ENCODE results near the gene BEAN1.

BEAN1 gene

DNA sequence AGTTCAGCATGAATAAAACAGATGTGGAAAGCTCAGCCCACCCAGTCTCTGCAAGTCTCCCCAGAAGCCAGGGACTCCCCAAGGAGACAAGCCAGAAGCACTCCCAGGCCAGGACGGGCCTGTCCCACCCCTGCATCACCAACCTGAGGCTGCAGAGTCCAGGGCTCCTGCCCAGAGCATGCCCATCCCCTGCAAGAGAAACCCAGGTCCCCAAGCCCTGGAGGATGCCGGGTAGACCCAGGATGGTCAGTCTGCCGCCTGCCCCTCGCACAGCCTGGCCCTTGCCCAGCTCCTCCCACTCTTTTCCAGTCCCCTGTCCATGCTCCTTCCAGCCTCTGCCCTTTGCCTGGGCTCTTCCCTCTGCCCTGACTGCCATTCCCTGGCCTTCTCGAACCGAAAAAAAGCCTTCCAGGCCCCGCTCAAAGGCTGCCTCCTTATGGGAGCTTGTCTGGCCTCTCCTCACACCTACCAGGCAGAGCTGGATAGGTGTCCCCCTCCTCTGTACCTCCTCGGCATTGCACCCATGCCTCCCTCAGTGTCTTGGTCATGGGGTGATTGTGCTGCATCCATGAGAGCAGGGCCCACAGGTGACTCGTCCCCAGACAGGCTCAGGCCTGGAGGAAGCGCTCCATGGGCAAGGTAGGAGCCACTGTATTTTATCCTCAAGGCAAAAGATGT is 44.8 kb downstream of the BEAN1 start:
- no peak for DNase-seq

- DNase-seq = no peak
Observed at GRCh38 chr16:66473051-66473571, 46.0 kb downstream of the BEAN1 start.

DNA sequence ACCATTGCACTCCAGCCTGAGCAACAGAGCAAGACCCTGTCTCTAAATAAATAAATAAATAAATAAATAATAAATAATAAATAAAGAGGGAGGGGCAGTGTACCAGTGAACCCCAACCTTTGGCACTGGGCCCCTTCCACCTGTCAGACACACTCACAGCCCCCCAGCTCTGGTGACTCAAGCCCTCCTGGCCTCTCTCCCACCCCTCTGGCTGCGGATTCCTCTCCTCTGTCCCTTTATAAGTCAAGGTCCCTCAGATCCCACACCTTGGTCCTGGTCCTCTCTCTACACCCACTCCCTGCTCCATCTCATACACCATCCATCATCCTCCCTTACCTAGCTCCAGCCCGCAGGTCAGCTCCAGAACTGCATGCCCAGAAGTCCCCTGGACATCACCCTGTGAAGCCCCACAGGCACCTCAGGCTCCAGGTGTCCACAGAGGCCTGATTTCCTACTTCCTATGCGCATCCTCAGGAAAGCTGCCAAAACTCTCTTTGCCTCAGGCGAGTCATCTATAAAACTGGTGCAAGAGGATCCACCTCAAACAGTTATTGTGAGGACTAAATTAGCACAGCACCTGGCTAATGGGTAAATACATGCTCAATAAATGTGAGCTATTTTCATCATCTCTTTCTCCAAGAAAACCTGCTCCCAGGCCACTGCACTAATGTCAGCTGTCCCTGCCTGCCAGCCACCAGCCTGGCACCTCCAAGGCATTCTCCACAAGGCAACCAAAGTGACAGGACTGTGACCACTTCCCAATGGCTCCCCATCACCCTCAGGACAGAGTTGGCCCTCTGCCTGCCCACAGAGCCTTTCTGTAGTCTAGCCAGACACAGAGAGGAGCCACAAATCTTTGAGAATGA is 46.8 kb downstream of the BEAN1 start:
- DNase-seq = no peak

DNA sequence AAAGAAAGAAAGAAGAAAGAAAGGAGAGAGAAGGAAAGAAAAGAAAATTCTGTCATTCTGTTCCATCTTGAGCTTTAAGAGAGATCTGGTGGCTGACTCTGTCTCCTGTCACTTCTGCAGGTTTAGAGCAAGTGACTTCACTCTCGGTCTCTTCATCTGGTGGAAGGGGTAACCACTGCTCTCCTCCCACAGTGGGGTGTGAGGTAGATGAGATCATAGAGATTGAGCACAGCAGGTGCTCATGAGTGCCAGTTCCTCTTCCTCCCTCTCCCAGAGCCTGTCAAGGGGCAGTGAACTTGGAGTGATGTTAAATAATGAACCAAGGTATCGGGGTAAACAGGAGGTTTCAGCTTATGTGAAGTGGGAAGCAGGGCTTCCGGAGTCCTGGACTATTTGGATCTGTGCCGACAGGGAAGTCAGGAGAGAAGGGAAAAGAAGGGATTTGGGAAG is 47.7 kb downstream of the BEAN1 start:
- peak; percentile 71 for DNase-seq

DNA sequence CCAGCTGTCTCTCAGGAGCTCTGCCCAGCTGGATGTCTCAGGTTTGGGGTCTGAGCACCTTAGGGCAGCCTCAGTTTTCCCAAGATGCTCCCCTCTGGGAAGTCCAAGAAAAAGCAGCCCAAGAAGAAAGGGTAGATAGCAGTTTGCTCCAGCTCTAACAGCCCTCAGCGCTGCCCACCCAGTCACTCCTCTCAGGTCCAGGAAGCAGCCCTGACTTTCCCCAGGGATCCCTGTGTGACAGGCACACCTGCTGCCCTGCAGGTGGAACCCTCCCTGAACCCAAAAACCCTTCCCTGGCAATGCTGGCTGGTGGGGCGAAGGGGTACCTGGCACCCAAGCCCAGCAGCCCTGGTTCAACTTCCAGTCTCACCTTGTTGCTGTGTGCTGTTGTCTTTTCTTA is 48.1 kb downstream of the BEAN1 start:
- DNase-seq = no peak

DNA sequence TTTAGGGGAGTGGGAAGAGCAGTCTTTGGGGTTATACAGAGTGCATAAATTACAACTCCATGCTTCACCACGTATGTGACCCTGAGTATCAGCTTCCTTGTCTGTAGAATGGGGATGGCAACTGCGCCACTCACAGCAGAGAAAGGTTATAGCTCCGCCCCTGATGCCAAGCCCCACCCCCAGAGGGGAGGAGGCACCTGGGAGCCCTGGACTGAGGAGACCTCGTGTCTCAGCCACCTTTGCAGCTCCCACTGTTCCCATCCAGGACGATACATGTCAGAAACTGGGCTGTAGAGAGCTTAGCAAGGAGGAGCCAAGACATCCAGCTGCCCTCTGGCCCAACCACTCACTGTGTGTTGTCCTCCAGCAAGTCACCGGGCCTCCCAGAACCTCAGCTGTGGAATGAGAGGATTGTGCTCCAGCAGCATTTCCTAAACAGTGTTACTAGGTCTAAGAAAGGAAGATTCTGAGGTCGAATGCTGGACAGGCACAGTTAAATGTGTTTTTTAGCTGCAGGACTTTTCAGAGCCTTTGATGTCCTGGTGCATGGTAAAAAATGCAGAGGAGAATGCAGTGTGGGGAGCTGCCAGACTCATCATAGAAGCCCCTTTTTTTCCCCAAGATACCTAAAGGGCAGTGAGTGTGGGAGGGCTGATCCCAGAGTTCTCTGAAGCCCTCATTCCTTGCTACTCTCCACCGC is 49.4 kb downstream of the BEAN1 start:
- peak; percentile 38 for DNase-seq

GRCh38 chr16:66477028-66477515 is 50.0 kb downstream of the BEAN1 start:
- DNase-seq = no peak

GRCh38 chr16:66478733-66479511 is 51.8 kb downstream of the BEAN1 start:
- peak; percentile 92 for DNase-seq

- no peak for DNase-seq
Observed at GRCh38 chr16:66479661-66480264, 52.7 kb downstream of the BEAN1 start.

- DNase-seq = no peak
Observed at GRCh38 chr16:66480265-66481080, 53.4 kb downstream of the BEAN1 start.

DNA sequence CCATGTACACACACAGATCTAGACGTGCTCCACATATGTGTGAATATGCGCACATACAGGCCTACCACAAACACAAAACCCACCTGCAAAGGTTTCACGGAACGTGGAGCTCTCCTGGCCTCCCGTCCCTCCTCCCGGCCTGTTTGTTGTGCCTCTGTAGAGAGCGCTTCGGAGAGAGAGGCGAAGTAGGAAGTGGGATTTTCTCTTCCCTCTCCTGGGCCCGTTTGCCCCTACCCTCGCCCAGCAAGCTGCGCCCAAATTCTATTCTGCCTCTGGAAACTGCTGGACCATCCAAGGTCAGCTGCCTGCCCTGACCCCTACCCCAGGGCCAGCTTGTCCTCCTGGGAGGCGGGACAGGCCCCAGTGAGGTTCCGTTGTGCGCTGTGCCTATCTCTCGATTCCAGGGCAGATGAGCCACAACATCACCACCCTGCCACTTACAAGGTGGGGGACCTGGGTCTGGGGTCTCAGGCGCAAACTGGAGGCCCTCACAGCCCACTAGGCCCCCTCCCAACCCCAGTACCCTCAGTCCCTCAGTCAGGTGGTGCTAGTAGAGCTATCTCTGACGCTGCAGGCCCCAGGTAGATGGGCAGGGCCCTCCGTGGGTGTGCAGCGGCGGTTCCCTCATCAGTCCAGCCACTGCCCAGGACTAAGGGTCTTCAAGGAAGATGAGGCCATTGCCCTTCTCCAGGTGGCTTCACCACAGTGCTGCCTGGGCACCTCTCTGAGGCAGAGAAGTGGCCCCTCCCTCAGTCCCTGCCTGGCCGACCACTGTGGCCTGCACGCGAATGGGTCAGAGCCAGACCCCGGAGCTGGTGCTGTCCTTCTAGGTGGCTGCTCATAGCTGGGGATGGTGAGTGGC is 54.2 kb downstream of the BEAN1 start:
- no peak for DNase-seq

DNA sequence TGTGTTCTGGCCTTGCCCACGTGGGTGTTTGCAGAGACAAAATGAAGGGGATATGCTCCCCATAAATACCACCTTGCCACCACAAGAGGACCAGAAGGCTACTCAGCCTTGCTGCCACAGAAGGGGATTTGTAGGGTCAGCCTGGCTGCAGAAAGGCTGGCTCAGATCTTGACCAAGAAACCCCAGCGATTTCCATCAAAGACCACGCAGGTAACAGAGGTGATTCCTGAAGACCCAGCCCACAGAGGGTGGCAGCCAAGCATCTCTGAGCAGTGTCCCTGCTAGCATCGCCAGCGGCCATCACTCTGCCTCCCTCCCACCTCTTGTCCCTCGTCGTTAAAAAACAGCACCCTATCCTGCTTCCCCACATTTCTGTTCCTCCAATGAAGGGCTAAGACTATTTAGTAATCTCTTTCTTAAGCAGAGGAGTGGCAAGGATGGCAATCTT is 54.9 kb downstream of the BEAN1 start:
- no peak for DNase-seq

- DNase-seq = peak; percentile 85
Observed at GRCh38 chr16:66483689-66484452, 56.8 kb downstream of the BEAN1 start.

DNA sequence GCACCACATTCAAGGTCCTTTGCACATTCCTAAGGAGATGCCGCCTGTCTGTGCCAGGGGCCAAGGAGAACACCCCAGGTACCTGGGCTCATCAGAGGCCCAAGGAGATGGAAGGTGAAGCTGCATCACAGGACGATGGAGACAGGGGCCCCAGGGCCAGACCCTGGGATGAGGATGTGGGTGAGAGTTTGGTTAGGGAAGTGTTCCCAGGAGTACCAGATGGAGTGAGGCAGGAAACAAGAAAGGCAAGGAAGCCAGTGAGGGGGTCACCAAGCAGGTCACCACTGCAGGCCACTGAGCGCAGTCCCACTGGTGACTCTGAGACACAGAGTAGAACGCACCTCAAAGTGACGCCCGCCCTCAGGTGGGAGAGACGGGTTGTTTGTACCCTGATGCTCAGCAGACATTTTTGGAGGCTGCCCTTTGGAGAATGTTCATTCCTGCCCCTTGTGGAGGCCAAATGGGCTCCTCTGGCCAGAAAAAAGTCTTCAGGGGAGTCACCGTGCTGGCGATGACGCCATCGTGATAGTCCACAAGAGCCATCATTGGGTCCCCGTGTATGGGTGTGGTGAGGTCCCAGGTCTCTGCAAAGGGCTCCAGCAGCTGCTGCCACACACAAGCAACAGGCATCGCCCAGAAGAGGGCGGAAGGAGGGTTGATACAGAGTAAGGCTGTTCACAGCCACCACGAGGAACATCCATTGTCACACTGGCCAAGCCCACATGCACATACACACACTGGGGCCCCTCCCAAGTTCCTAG is 57.5 kb downstream of the BEAN1 start:
- no peak for DNase-seq

GRCh38 chr16:66485376-66485775 is 58.3 kb downstream of the BEAN1 start:
- DNase-seq = no peak

DNA sequence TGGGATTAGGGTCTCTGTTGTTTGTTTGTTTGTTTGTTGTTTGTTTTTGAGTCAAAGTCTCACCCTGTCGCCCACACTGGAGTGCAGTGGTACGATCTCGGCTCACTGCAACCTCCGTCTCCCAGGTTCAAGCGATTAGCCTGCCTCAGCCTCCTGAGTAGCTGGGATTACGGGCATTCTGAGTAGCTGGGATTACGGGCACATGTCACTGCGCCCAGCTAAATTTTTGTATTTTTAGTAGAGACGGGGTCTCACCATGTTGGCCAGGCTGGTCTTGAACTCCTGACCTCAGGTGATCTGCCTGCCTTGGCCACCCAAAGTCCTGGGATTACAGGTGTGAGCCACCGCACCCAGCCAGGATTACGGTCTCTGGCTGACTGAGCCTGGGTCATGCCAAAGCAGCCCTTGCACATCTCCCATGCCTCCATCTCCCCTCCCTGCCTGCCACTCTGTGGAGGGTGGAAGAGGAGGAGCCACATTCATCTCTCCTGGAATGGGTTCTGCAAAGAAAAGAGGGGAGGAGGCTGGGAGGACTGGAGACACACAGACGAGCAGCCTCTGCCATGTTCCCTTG is 59.2 kb downstream of the BEAN1 start:
- no peak for DNase-seq

GRCh38 chr16:66486773-66487579 is 59.9 kb downstream of the BEAN1 start:
- DNase-seq = no peak

All from activated CD4-positive, alpha-beta T cell treated with anti-CD3 and anti-CD28 coated beads, Interleukin-10, Interleukin-2, amounts not matched to agents 100 ng/mL and 50 ng/mL, durations not matched to agents 16 hours and 8 hours (primary cell).